Measurements from ENCODE around the gene CCDC59.

Gene CCDC59

GRCh38 chr12:82314406-82314892, 43.7 kb downstream of the CCDC59 start:
- DNase-seq = no peak

All from activated CD8-positive, alpha-beta memory T cell treated with anti-CD3 and anti-CD28 coated beads, Interleukin-2, amount 50 U/mL, for 4 hours (primary cell).